ENCODE results near the gene RLN3.

The RLN3 gene, protein sequence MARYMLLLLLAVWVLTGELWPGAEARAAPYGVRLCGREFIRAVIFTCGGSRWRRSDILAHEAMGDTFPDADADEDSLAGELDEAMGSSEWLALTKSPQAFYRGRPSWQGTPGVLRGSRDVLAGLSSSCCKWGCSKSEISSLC

GRCh38 chr19:14027856-14028450, at the start of gene RLN3:
Gene RLN3, plus strand, starts transcription at chr19:14028148. Its CDS starts 57 bp downstream, at chr19:14028205.
- H3K27me3 ChIP-seq (ENCODE audit: control insufficient read depth in 5 of 5, insufficient read depth in 4 of 5, low read length in 5 of 5), result peaks cover 2 to 7% (median 3%) of the 10 kb centered on the region in 5 donors
- H3K4me3 ChIP-seq (ENCODE audit: low read depth in 1 of 5, low read length in 5 of 5), result no peak within 1 kb of the TSS
- peaks cover 0 to 25% (median 14%) of the 10 kb centered on the region in 5 donors for H3K4me1 ChIP-seq (ENCODE audit: control insufficient read depth in 5 of 5, insufficient read depth in 5 of 5, low read length in 5 of 5)
- H3K36me3 ChIP-seq (ENCODE audit: control insufficient read depth in 5 of 5, insufficient read depth in 5 of 5, low read length in 5 of 5), result no peaks in the 10 kb centered on the region
- H3K9me3 ChIP-seq (ENCODE audit: control insufficient read depth in 5 of 5, low read length in 5 of 5), result no peaks in the 10 kb centered on the region
- H3K9ac ChIP-seq (ENCODE audit: low read length in 5 of 5), result no peak within 1 kb of the TSS
- H3K27ac ChIP-seq (ENCODE audit: low read depth, low read length), result no peak within 1 kb of the TSS

- no peak overlapping the region for H3K27ac ChIP-seq (ENCODE audit: low read depth, low read length)
- H3K4me3 ChIP-seq (ENCODE audit: low read depth in 1 of 5, low read length in 5 of 5), result peak overlapping the region in 4 of 5 donors; percentile 44 to 57 (median 48)
- H3K9ac ChIP-seq (ENCODE audit: low read length in 5 of 5), result peak overlapping the region in 3 of 5 donors; percentile 12 to 47 (median 21)
- no peaks in the 10 kb centered on the region for H3K9me3 ChIP-seq (ENCODE audit: control insufficient read depth in 5 of 5, low read length in 5 of 5)
- H3K36me3 ChIP-seq (ENCODE audit: control insufficient read depth in 5 of 5, insufficient read depth in 5 of 5, low read length in 5 of 5), result peaks cover 0 to 49% (median 34%) of the 10 kb centered on the region in 5 donors
- H3K27me3 ChIP-seq (ENCODE audit: control insufficient read depth in 5 of 5, insufficient read depth in 4 of 5, low read length in 5 of 5), result peaks cover 0 to 3% (median 0%) of the 10 kb centered on the region in 5 donors
- H3K4me1 ChIP-seq (ENCODE audit: control insufficient read depth in 5 of 5, insufficient read depth in 5 of 5, low read length in 5 of 5), result peaks cover 0 to 25% (median 17%) of the 10 kb centered on the region in 5 donors
Measured at GRCh38 chr19:13978351-13979243, 49.4 kb upstream of the RLN3 start.

DNA sequence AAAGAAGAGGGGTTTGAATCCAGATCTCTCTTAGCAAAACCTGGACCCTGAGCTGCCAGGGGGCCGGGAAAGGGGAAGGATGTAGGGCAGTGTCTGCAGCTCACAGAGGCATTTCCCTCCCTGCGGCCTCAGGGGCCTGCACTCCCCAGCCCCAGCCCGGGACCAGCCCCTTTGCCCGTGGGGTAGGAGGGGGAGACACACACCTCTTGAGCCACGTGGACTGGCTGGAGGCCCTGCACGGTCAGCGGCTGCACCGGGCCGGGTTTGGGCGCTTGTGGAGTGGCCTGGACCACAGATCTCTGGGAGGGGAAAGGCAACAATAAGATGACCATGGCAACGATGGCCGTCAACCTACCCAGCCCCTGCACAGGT, 48.7 kb upstream of the RLN3 start:
- H3K4me3 ChIP-seq (ENCODE audit: low read depth in 1 of 5, low read length in 5 of 5), result peak overlapping the region in 4 of 5 donors; percentile 22 to 57 (median 48)
- H3K27me3 ChIP-seq (ENCODE audit: control insufficient read depth in 5 of 5, insufficient read depth in 4 of 5, low read length in 5 of 5), result peaks cover 0 to 3% (median 0%) of the 10 kb centered on the region in 5 donors
- peaks cover 0 to 43% (median 30%) of the 10 kb centered on the region in 5 donors for H3K36me3 ChIP-seq (ENCODE audit: control insufficient read depth in 5 of 5, insufficient read depth in 5 of 5, low read length in 5 of 5)
- no peaks in the 10 kb centered on the region for H3K9me3 ChIP-seq (ENCODE audit: control insufficient read depth in 5 of 5, low read length in 5 of 5)
- H3K27ac ChIP-seq (ENCODE audit: low read depth, low read length), result no peak overlapping the region
- H3K4me1 ChIP-seq (ENCODE audit: control insufficient read depth in 5 of 5, insufficient read depth in 5 of 5, low read length in 5 of 5), result peaks cover 0 to 25% (median 17%) of the 10 kb centered on the region in 5 donors
- H3K9ac ChIP-seq (ENCODE audit: low read length in 5 of 5), result peak overlapping the region in 2 of 5 donors; percentile 12 to 21

DNA sequence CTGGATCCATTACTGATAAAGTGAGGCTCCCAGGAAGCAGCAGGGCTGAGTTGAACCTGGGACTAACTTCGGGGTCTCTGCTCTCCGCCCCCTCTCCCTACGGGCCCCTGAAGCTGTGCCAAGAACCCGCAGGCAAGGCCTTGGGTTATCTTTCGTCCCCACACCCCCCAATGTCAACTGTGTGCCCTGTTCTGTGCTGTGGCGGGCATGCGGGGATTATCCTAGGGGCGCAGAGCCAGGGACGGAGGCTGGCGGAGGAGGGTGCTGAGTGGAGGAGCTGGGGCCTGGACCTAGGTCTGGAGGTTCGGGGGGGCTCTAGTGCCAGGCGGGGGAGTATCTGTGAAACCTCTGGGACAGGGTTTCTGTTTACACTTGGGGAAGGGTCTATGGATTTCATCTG, 48.3 kb upstream of the RLN3 start:
- H3K27ac ChIP-seq (ENCODE audit: low read depth, low read length), result no peak overlapping the region
- H3K27me3 ChIP-seq (ENCODE audit: control insufficient read depth in 5 of 5, insufficient read depth in 4 of 5, low read length in 5 of 5), result peaks cover 0 to 3% (median 0%) of the 10 kb centered on the region in 5 donors
- peak overlapping the region in 2 of 5 donors; percentile 53 to 57 for H3K4me3 ChIP-seq (ENCODE audit: low read depth in 1 of 5, low read length in 5 of 5)
- peaks cover 0 to 25% (median 17%) of the 10 kb centered on the region in 5 donors for H3K4me1 ChIP-seq (ENCODE audit: control insufficient read depth in 5 of 5, insufficient read depth in 5 of 5, low read length in 5 of 5)
- H3K36me3 ChIP-seq (ENCODE audit: control insufficient read depth in 5 of 5, insufficient read depth in 5 of 5, low read length in 5 of 5), result peaks cover 0 to 39% (median 27%) of the 10 kb centered on the region in 5 donors
- peak overlapping the region in 1 of 5 donors; percentile 21 for H3K9ac ChIP-seq (ENCODE audit: low read length in 5 of 5)
- no peaks in the 10 kb centered on the region for H3K9me3 ChIP-seq (ENCODE audit: control insufficient read depth in 5 of 5, low read length in 5 of 5)

DNA sequence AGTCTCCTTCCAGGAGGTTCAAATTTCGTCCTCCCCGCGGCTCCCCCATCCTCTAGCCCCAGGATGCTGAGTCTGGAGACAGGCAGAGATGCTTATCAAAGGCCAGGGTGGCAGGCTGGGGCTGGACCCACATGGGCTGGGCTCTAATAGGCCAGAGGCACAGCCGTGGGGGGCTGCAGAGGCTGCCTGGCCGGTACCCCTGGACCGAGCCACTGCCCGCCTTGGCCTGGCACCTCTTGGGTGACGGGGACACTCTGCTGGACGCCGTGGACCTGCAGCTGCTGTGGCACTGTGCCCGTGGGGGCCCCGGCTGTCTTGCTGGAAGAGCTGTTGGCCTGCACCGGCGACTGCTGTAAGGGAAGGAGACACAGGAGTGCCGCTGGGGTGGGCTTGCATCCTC, 47.6 kb upstream of the RLN3 start:
- Histone ChIP-seq H3K4me3 (ENCODE audit: low read depth in 1 of 5, low read length in 5 of 5) (no peak overlapping the region), H3K36me3 (ENCODE audit: control insufficient read depth in 5 of 5, insufficient read depth in 5 of 5, low read length in 5 of 5) (peaks cover 0 to 37% (median 26%) of the 10 kb centered on the region in 5 donors), H3K4me1 (ENCODE audit: control insufficient read depth in 5 of 5, insufficient read depth in 5 of 5, low read length in 5 of 5) (peaks cover 0 to 26% (median 17%) of the 10 kb centered on the region in 5 donors), H3K27me3 (ENCODE audit: control insufficient read depth in 5 of 5, insufficient read depth in 4 of 5, low read length in 5 of 5) (peaks cover 0 to 3% (median 0%) of the 10 kb centered on the region in 5 donors), H3K9me3 (ENCODE audit: control insufficient read depth in 5 of 5, low read length in 5 of 5) (no peaks in the 10 kb centered on the region), H3K27ac (ENCODE audit: low read depth, low read length) (no peak overlapping the region), H3K9ac (ENCODE audit: low read length in 5 of 5) (no peak overlapping the region)

- Histone ChIP-seq H3K27ac (ENCODE audit: low read depth, low read length) (no peak overlapping the region), H3K9me3 (ENCODE audit: control insufficient read depth in 5 of 5, low read length in 5 of 5) (no peaks in the 10 kb centered on the region), H3K36me3 (ENCODE audit: control insufficient read depth in 5 of 5, insufficient read depth in 5 of 5, low read length in 5 of 5) (peaks cover 0 to 30% (median 20%) of the 10 kb centered on the region in 5 donors), H3K4me3 (ENCODE audit: low read depth in 1 of 5, low read length in 5 of 5) (no peak overlapping the region), H3K9ac (ENCODE audit: low read length in 5 of 5) (no peak overlapping the region), H3K27me3 (ENCODE audit: control insufficient read depth in 5 of 5, insufficient read depth in 4 of 5, low read length in 5 of 5) (peaks cover 0 to 3% (median 0%) of the 10 kb centered on the region in 5 donors), H3K4me1 (ENCODE audit: control insufficient read depth in 5 of 5, insufficient read depth in 5 of 5, low read length in 5 of 5) (peaks cover 0 to 33% (median 20%) of the 10 kb centered on the region in 5 donors)
Measured at GRCh38 chr19:13981021-13981420, 46.9 kb upstream of the RLN3 start.

DNA sequence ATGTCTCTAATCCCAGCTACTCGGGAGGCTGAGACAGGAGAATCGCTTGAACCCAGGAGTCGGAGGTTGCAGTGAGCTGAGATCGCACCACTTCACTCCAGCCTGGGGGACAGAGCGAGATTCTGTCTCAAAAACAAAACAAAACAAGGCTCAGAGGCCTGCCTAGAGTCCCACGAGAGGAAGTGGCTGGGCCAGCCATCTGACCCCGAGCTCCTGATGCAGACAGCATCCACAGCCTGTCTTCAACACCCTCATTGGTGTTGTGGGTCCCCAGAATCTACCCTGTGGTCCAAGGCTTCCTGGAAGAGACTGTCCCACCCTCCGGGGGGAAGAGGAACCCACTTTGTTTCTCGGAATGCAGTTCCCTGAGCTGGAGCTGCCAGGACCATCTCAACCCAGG, 46.5 kb upstream of the RLN3 start:
- Histone ChIP-seq H3K4me1 (ENCODE audit: control insufficient read depth in 5 of 5, insufficient read depth in 5 of 5, low read length in 5 of 5) (peaks cover 1 to 37% (median 24%) of the 10 kb centered on the region in 5 donors), H3K27me3 (ENCODE audit: control insufficient read depth in 5 of 5, insufficient read depth in 4 of 5, low read length in 5 of 5) (peaks cover 0 to 3% (median 0%) of the 10 kb centered on the region in 5 donors), H3K9ac (ENCODE audit: low read length in 5 of 5) (no peak overlapping the region), H3K9me3 (ENCODE audit: control insufficient read depth in 5 of 5, low read length in 5 of 5) (no peaks in the 10 kb centered on the region), H3K36me3 (ENCODE audit: control insufficient read depth in 5 of 5, insufficient read depth in 5 of 5, low read length in 5 of 5) (peaks cover 0 to 26% (median 16%) of the 10 kb centered on the region in 5 donors), H3K27ac (ENCODE audit: low read depth, low read length) (no peak overlapping the region), H3K4me3 (ENCODE audit: low read depth in 1 of 5, low read length in 5 of 5) (no peak overlapping the region)

DNA sequence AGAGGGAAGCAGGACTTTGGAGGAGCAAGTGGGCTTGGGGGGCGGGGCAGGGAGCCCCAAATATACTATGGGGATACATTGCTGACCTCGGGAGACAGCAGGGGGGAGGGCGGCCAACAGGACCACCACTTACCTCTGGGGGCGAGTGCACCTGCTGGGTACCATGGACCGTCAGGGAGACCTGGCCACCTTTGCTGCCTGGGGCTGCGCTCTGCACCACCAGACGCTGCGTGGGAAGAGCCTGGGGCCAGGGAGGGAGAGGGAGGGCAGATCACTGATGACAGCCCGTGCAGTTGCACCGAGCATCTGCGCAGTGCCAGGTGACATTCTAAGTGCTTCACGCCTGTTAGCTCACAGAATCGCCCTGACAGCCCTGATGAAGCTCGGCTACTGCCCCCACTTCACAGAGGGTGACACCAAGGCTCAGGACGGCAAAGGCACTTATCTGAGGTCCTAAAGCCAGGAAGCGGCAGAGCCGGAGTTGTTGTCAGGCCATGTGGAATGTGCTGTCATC, 45.9 kb upstream of the RLN3 start:
- no peak overlapping the region for H3K27ac ChIP-seq (ENCODE audit: low read depth, low read length)
- no peak overlapping the region for H3K4me3 ChIP-seq (ENCODE audit: low read depth in 1 of 5, low read length in 5 of 5)
- peaks cover 0 to 3% (median 0%) of the 10 kb centered on the region in 5 donors for H3K27me3 ChIP-seq (ENCODE audit: control insufficient read depth in 5 of 5, insufficient read depth in 4 of 5, low read length in 5 of 5)
- H3K9me3 ChIP-seq (ENCODE audit: control insufficient read depth in 5 of 5, low read length in 5 of 5), result no peaks in the 10 kb centered on the region
- peaks cover 1 to 43% (median 28%) of the 10 kb centered on the region in 5 donors for H3K4me1 ChIP-seq (ENCODE audit: control insufficient read depth in 5 of 5, insufficient read depth in 5 of 5, low read length in 5 of 5)
- H3K36me3 ChIP-seq (ENCODE audit: control insufficient read depth in 5 of 5, insufficient read depth in 5 of 5, low read length in 5 of 5), result peaks cover 0 to 23% (median 15%) of the 10 kb centered on the region in 5 donors
- no peak overlapping the region for H3K9ac ChIP-seq (ENCODE audit: low read length in 5 of 5)

DNA sequence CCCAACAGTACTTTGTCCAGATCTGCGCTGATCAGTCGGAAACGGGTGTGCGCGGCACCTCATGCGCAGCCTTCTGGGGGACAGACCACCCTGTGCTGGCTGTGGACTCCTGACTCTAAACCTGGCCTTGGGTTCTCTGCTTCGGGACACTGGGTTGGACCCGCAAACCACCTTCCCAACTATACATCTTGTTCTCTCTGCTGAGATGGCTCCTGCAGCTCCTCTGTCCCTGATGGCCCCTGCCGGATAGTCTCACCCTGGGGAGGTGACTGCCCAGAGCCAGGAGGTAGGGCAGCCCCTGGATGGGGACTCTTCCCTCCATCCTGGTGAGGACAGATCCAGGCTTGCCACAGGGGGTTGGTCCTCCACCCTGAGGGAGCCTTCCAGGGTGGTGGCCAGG, 45.2 kb upstream of the RLN3 start:
- Histone ChIP-seq H3K27ac (ENCODE audit: low read depth, low read length) (no peak overlapping the region), H3K9me3 (ENCODE audit: control insufficient read depth in 5 of 5, low read length in 5 of 5) (no peaks in the 10 kb centered on the region), H3K27me3 (ENCODE audit: control insufficient read depth in 5 of 5, insufficient read depth in 4 of 5, low read length in 5 of 5) (peaks cover 0 to 3% (median 0%) of the 10 kb centered on the region in 5 donors), H3K4me1 (ENCODE audit: control insufficient read depth in 5 of 5, insufficient read depth in 5 of 5, low read length in 5 of 5) (peaks cover 1 to 50% (median 36%) of the 10 kb centered on the region in 5 donors), H3K9ac (ENCODE audit: low read length in 5 of 5) (no peak overlapping the region), H3K36me3 (ENCODE audit: control insufficient read depth in 5 of 5, insufficient read depth in 5 of 5, low read length in 5 of 5) (peaks cover 0 to 23% (median 15%) of the 10 kb centered on the region in 5 donors), H3K4me3 (ENCODE audit: low read depth in 1 of 5, low read length in 5 of 5) (no peak overlapping the region)

Data from subcutaneous abdominal adipose tissue (tissue), 5 donors.